IMR-90 (cell line): ENCODE measurements around the gene BAZ2A. TPM values are rescaled to one million over a fixed set of nuclear protein-coding genes. Genes with fewer than 3 reads are reported as not detected.

Experiments used
- ATAC-seq: fragments of 200-7000 bp; cut with Tn5 transposase; 2 replicates; pipeline ENCODE4 v1.9.1; 2020; ENCODE audit warnings: low read depth, mild to moderate bottlenecking, moderate library complexity
- BruUV-seq: library from RNA; stranded (reverse); fragments of 400-500 nt; replicated peaks from 2 replicates; lab custom pipeline; 2021; lab: Mats Ljungman, UMichigan
- CTCF ChIA-PET: fragments of 300-600 bp; formaldehyde crosslinking; extraction: SDS; loops from one replicate; lab custom pipeline; 2021; ENCODE audit warnings: antibody characterized with exemption; lab: Yijun Ruan, JAX
- POLR2A ChIA-PET: fragments of 300-600 bp; sonication (Branson Sonifier 250); formaldehyde crosslinking; loops from one replicate; lab custom pipeline; 2022; ENCODE audit warnings: antibody characterized with exemption; ENCODE audit not compliant: unreplicated experiment; lab: Charles Lee
- DNase-seq: peaks from one replicate; pipeline ENCODE4 v3.0.0; 2013
- H2AFZ ChIP-seq: replicated peaks from 2 replicates; pipeline ENCODE3; 2013; ENCODE audit warnings: low read length, mild to moderate bottlenecking; ENCODE audit not compliant: poor library complexity
- H2AK5ac ChIP-seq: 2 replicates; pipeline ENCODE4 v1.6.1; 2013; ENCODE audit warnings: low read depth, low read length, inconsistent platforms
- H2AK9ac ChIP-seq: replicated peaks from 2 replicates; pipeline ENCODE3; 2013; ENCODE audit warnings: mild to moderate bottlenecking, low read depth, low read length, moderate library complexity; ENCODE audit not compliant: poor library complexity
- H2BK120ac ChIP-seq: 2 replicates; pipeline ENCODE4 v1.6.1; 2013; ENCODE audit warnings: low read depth, low read length, inconsistent platforms
- H2BK15ac ChIP-seq: 3 replicates; pipeline ENCODE4 v1.6.1; 2013; ENCODE audit warnings: low read depth, low read length, inconsistent platforms
- H2BK20ac ChIP-seq: 2 replicates; pipeline ENCODE4 v1.6.1; 2013; ENCODE audit warnings: low read depth, mild to moderate bottlenecking, inconsistent platforms, low read length, moderate library complexity
- H2BK5ac ChIP-seq: 2 replicates; pipeline ENCODE4 v1.6.1; 2013; ENCODE audit warnings: mild to moderate bottlenecking, low read depth, low read length, inconsistent platforms; ENCODE audit not compliant: poor library complexity, severe bottlenecking
- H3K14ac ChIP-seq: replicated peaks from 2 replicates; pipeline ENCODE4 v1.6.1; 2013; ENCODE audit warnings: low read depth, low read length, inconsistent platforms
- H3K18ac ChIP-seq: 2 replicates; pipeline ENCODE4 v1.6.1; 2013; ENCODE audit warnings: low read depth, low read length, control low read depth
- H3K23ac ChIP-seq: 2 replicates; pipeline ENCODE4 v1.6.1; 2013; ENCODE audit warnings: low read depth, low read length, inconsistent platforms
- H3K27ac ChIP-seq: 2 replicates; pipeline ENCODE4 v1.5.1; 2013; ENCODE audit warnings: mild to moderate bottlenecking, control low read depth, low read length; ENCODE audit not compliant: insufficient read depth
- H3K27me3 ChIP-seq: 2 replicates; pipeline ENCODE4 v1.6.1; 2013; ENCODE audit warnings: low read length; ENCODE audit not compliant: control insufficient read depth, insufficient read depth
- H3K36me3 ChIP-seq: 2 replicates; pipeline ENCODE4 v1.6.1; 2013; ENCODE audit warnings: low read length, mixed read lengths; ENCODE audit not compliant: control insufficient read depth, insufficient read depth
- H3K4ac ChIP-seq: 2 replicates; pipeline ENCODE4 v1.6.1; 2013; ENCODE audit warnings: low read depth, low read length, inconsistent platforms
- H3K4me1 ChIP-seq: 2 replicates; pipeline ENCODE4 v1.6.1; 2013; ENCODE audit warnings: low read length, mixed read lengths; ENCODE audit not compliant: control insufficient read depth, insufficient read depth
- H3K4me2 ChIP-seq: 2 replicates; pipeline ENCODE4 v1.6.1; 2013; ENCODE audit warnings: low read depth, mild to moderate bottlenecking, control low read depth, low read length, moderate library complexity
- H3K4me3 ChIP-seq: 2 replicates; pipeline ENCODE4 v1.5.1; 2013; ENCODE audit warnings: low read depth, mild to moderate bottlenecking, control low read depth, low read length, moderate library complexity; ENCODE audit not compliant: insufficient read depth
- H3K56ac ChIP-seq: 2 replicates; pipeline ENCODE4 v1.6.1; 2013; ENCODE audit warnings: low read length, inconsistent platforms; ENCODE audit not compliant: insufficient read depth; ENCODE audit errors: extremely low read depth
- H3K79me1 ChIP-seq, 2 experiments: 2 replicates each; pipeline ENCODE4 v1.6.1; 2013; ENCODE audit warnings: low read length in 2 of 2, inconsistent platforms in 1 of 2, low read depth in 1 of 2
- H3K9ac ChIP-seq: 2 replicates; pipeline ENCODE4 v1.6.1; 2013; ENCODE audit warnings: low read depth, low read length, control low read depth
- H3K9me1 ChIP-seq: 2 replicates; pipeline ENCODE4 v1.6.1; 2013; ENCODE audit warnings: low read length, inconsistent platforms; ENCODE audit not compliant: insufficient read depth
- H3K9me3 ChIP-seq: 2 replicates; pipeline ENCODE4 v1.6.1; 2013; ENCODE audit warnings: low read length; ENCODE audit not compliant: control insufficient read depth, insufficient read depth
- H4K20me1 ChIP-seq: 2 replicates; pipeline ENCODE4 v1.6.1; 2013; ENCODE audit warnings: low read length, inconsistent platforms; ENCODE audit not compliant: insufficient read depth
- H4K5ac ChIP-seq: 2 replicates; pipeline ENCODE4 v1.6.1; 2013; ENCODE audit warnings: mild to moderate bottlenecking, low read depth, low read length, control low read depth
- H4K8ac ChIP-seq, 2 experiments: 2 replicates each; pipeline ENCODE4 v1.6.1; 2013; ENCODE audit warnings: low read depth in 2 of 2, low read length in 2 of 2, control low read depth in 1 of 2, inconsistent platforms in 1 of 2
- H4K91ac ChIP-seq: 2 replicates; pipeline ENCODE4 v1.6.1; 2013; ENCODE audit warnings: low read depth, low read length, inconsistent platforms; ENCODE audit not compliant: insufficient read depth
- NFE2L2 ChIP-seq: fragments of 150-350 bp; IDR thresholded peaks from 2 replicates; pipeline ENCODE4 v1.6.1; 2016; ENCODE audit warnings: low read depth, mild to moderate bottlenecking, low read length
- RAD21 ChIP-seq: IDR thresholded peaks from 2 replicates; pipeline ENCODE4 v1.6.1; 2012; ENCODE audit warnings: low read length, improper control_type of control experiment
- RFX5 ChIP-seq: IDR thresholded peaks from 2 replicates; pipeline ENCODE4 v1.8.0; 2012; ENCODE audit warnings: low read depth, mild to moderate bottlenecking, low read length, moderate library complexity
- WGBS, 2 experiments: methylation state at CpG; one replicate each; pipeline versions ENCODE4 v1.1.5 to v1.1.7; 2013; ENCODE audit warnings: missing lambda C conversion rate in 2 of 2; ENCODE audit not compliant: insufficient read length in 1 of 2; ENCODE audit errors: extremely low coverage in 2 of 2; 5-methylcytosine and 5-hydroxymethylcytosine counted together
- dilution Hi-C: fragments of 300-500 bp; cut with HindIII; formaldehyde crosslinking; loops from one replicate; pipeline ENCODE4 v1.14.3; 2018; ENCODE audit warnings: low sequenced_read_pairs; ENCODE audit not compliant: unreplicated experiment
- in situ Hi-C: fragments of 300-500 bp; cut with MboI; formaldehyde crosslinking; loops from 3 replicates; pipeline ENCODE4 v1.14.3; 2019; ENCODE audit warnings: low sequenced_read_pairs, inconsistent platforms, mixed read lengths
- intact Hi-C: fragments of 100-400 bp; cut with micrococcal nuclease; formaldehyde crosslinking; loops from 2 replicates; pipeline ENCODE4 v1.10.0; 2022
- polyA plus RNA-seq, 3 experiments: library from polyadenylated mRNA; depleted of rRNA; stranded (reverse); fragments of >200 nt; gene quantifications; 2 replicates each; pipeline ENCODE4 v1.2.3, GENCODE V29; 2012; ENCODE audit warnings: low replicate concordance in 1 of 3
- total RNA-seq: library from RNA; depleted of rRNA; stranded (reverse); fragments of >200 nt; gene quantifications from 2 replicates; pipeline ENCODE4 v1.2.3, GENCODE V29; 2012

Gene BAZ2A
- total and polyA plus RNA-seq, 2 of the 4 experiments (the other 2 are of a cell fraction): 15.4 to 42.8 TPM

GRCh38 chr12:56565510-56566101, 64.5 kb downstream of the BAZ2A start:
- H2BK5ac ChIP-seq: peak overlapping the region; percentile 56
- H3K9me1 ChIP-seq: peaks cover 2% of the 10 kb centered on the region; the same call in 1 of the 2 replicates
- in situ Hi-C loops (loop anchor here (5.0 kb wide), 1 partner anchor 43 kb away; the partner anchor contains the start of gene RBMS2), dilution Hi-C loops (no loop called here), intact Hi-C loops (no loop called here)
- H3K27me3 ChIP-seq: no peaks in the 10 kb centered on the region
- no TSS peak for BruUV-seq
- H3K36me3 ChIP-seq: peaks cover 29% of the 10 kb centered on the region
- WGBS, 2 experiments: no CpG with 5 or more reads among the region's 6 CpGs
- H3K9ac ChIP-seq: peak overlapping the region; percentile 31; the same call in 1 of the 2 replicates
- no peak overlapping the region; the same call in 2 of the 3 replicates for H2BK15ac ChIP-seq
- H3K23ac ChIP-seq: no peak overlapping the region
- H2BK20ac ChIP-seq: no peak overlapping the region
- CTCF ChIA-PET: interaction anchor here (1.0 kb wide), 1 partner anchor 71 kb away, joined by 3 read pairs; no protein-coding TSS in a partner anchor
- no peak overlapping the region for H3K4me3 ChIP-seq
- ATAC-seq (peak; percentile 82), DNase-seq (peak; percentile 77)
- peak overlapping the region; percentile 46 for H3K4me2 ChIP-seq
- H3K56ac ChIP-seq: peak overlapping the region; percentile 61; the same call in 1 of the 2 replicates
- H4K5ac ChIP-seq: peak overlapping the region; percentile 7; the same call in 1 of the 2 replicates
- peak overlapping the region; percentile 57; the same call in 1 of the 2 replicates for H3K27ac ChIP-seq
- peaks cover 12% of the 10 kb centered on the region; the same call in 1 of the 2 replicates for H4K20me1 ChIP-seq
- peak overlapping the region; percentile 41 for H4K91ac ChIP-seq
- H3K9me3 ChIP-seq: no peaks in the 10 kb centered on the region
- peak overlapping the region; percentile 42 for H3K4ac ChIP-seq
- H3K79me1 ChIP-seq: peaks cover 32 to 65% of the 10 kb centered on the region in 2 experiments
- TF ChIP-seq NFE2L2 (no peak), RAD21 (no peak), RFX5 (peak; percentile 41; the same call in 1 of the 2 replicates)
- H3K4me1 ChIP-seq: peaks cover 10% of the 10 kb centered on the region
- peak overlapping the region; percentile 71 for H2AFZ ChIP-seq
- H2AK9ac ChIP-seq: peak overlapping the region; percentile 70
- POLR2A ChIA-PET: no interaction called here
- peak overlapping the region in 1 of 2 experiments; percentile 73; a peak in 2 of 4 replicates for H4K8ac ChIP-seq
- 0 out of 2 replicates have a peak overlapping the region, but pooled peaks have one; percentile 0 for H3K18ac ChIP-seq
- peak overlapping the region; percentile 22; the same call in 1 of the 2 replicates for H2BK120ac ChIP-seq
- peak overlapping the region; percentile 59 for H2AK5ac ChIP-seq
- H3K14ac ChIP-seq: peak overlapping the region; percentile 41
